Measurements from ENCODE around the gene NUDT14.

- TF ChIP-seq CTCF (conservative IDR thresholded peaks at IDR 0.05) (no peak), EZH2 (IDR thresholded peaks at IDR 0.05; ENCODE audit: low read depth) (no peak)
Observed at GRCh38 chr14:105173901-105174894, 6.9 kb downstream of the NUDT14 start.
